Neural crest cell (in vitro differentiated cells): ENCODE measurements around the gene ADGRF5. TPM values are rescaled to one million over a fixed set of nuclear protein-coding genes. Genes with fewer than 3 reads are reported as not detected.

ENCODE experiments used
- DNase-seq: peaks from one replicate; pipeline ENCODE4 v3.0.0; 2021; ENCODE audit warnings: low read depth, mixed read lengths, low spot score
- H3K27ac Mint-ChIP-seq: one replicate; pipeline ENCODE4 v1.8.0; 2021; ENCODE audit warnings: mild to moderate bottlenecking, mixed read lengths; ENCODE audit not compliant: unreplicated experiment
- H3K27me3 Mint-ChIP-seq: 2 replicates; pipeline ENCODE4 v1.8.0; 2021; ENCODE audit warnings: low read depth, mild to moderate bottlenecking, mixed read lengths
- H3K36me3 Mint-ChIP-seq: 2 replicates; pipeline ENCODE4 v1.8.0; 2021; ENCODE audit warnings: low read depth, mild to moderate bottlenecking, mixed read lengths
- H3K4me1 Mint-ChIP-seq: 2 replicates; pipeline ENCODE4 v1.8.0; 2021; ENCODE audit warnings: mixed read lengths
- H3K4me3 Mint-ChIP-seq: one replicate; pipeline ENCODE4 v1.8.0; 2021; ENCODE audit warnings: mild to moderate bottlenecking, mixed read lengths
- H3K9me3 Mint-ChIP-seq: 2 replicates; pipeline ENCODE4 v1.8.0; 2021; ENCODE audit warnings: mixed read lengths
- CTCF ChIP-seq: fragments of 200-600 bp; sonication (generic); conservative IDR thresholded peaks from 2 replicates; pipeline ENCODE4 v1.5.0; 2021; ENCODE audit warnings: antibody characterized with exemption, mild to moderate bottlenecking
- total RNA-seq: library from RNA; stranded (reverse); gene quantifications from 2 replicates; pipeline ENCODE4 v1.2.1, GENCODE V29; 2021

Gene ADGRF5
- total RNA-seq, 1 donor from 2014 or later, result 0.16 TPM

- H3K36me3 Mint-ChIP-seq, result no peaks in the 10 kb centered on the region
- TF ChIP-seq CTCF, result no peak
- no peak for DNase-seq
- no peaks in the 10 kb centered on the region for H3K9me3 Mint-ChIP-seq
- no peak overlapping the region for H3K27ac Mint-ChIP-seq
- no peaks in the 10 kb centered on the region for H3K27me3 Mint-ChIP-seq
- no peak overlapping the region for H3K4me3 Mint-ChIP-seq
- peaks cover 6% of the 10 kb centered on the region for H3K4me1 Mint-ChIP-seq
Observed at GRCh38 chr6:46915380-46915779, 6.4 kb downstream of the ADGRF5 start.

GRCh38 chr6:46914279-46914810, 7.4 kb downstream of the ADGRF5 start:
- H3K27me3 Mint-ChIP-seq, result no peaks in the 10 kb centered on the region
- DNase-seq, result no peak
- no peak overlapping the region for H3K27ac Mint-ChIP-seq

GRCh38 chr6:46909371-46909770, 12.4 kb downstream of the ADGRF5 start:
- Mint-ChIP-seq H3K9me3 (no peaks in the 10 kb centered on the region), H3K27me3 (no peaks in the 10 kb centered on the region), H3K4me3 (no peak overlapping the region), H3K27ac (no peak overlapping the region), H3K4me1 (peaks cover 3% of the 10 kb centered on the region), H3K36me3 (no peaks in the 10 kb centered on the region)
- no peak for DNase-seq
- TF ChIP-seq CTCF, result no peak

More at GRCh38 chr6:46914279-46914810, 7.4 kb downstream of the ADGRF5 start:
- no peaks in the 10 kb centered on the region for H3K9me3 Mint-ChIP-seq
- no peak for TF ChIP-seq CTCF
- peaks cover 6% of the 10 kb centered on the region for H3K4me1 Mint-ChIP-seq
- H3K36me3 Mint-ChIP-seq, result no peaks in the 10 kb centered on the region
- no peak overlapping the region for H3K4me3 Mint-ChIP-seq

GRCh38 chr6:46906776-46907175, 15.0 kb downstream of the ADGRF5 start:
- Mint-ChIP-seq H3K27me3 (no peaks in the 10 kb centered on the region), H3K4me1 (no peaks in the 10 kb centered on the region), H3K4me3 (no peak overlapping the region), H3K9me3 (no peaks in the 10 kb centered on the region), H3K27ac (no peak overlapping the region), H3K36me3 (no peaks in the 10 kb centered on the region)
- DNase-seq, result no peak
- no peak for TF ChIP-seq CTCF

GRCh38 chr6:46904117-46904516, 17.6 kb downstream of the ADGRF5 start:
- H3K27me3 Mint-ChIP-seq, result no peaks in the 10 kb centered on the region
- H3K36me3 Mint-ChIP-seq, result no peaks in the 10 kb centered on the region
- H3K27ac Mint-ChIP-seq, result no peak overlapping the region
- H3K4me1 Mint-ChIP-seq, result no peaks in the 10 kb centered on the region
- H3K4me3 Mint-ChIP-seq, result no peak overlapping the region
- TF ChIP-seq CTCF, result no peak
- H3K9me3 Mint-ChIP-seq, result no peaks in the 10 kb centered on the region
- no peak for DNase-seq

GRCh38 chr6:46903175-46903574, 18.6 kb downstream of the ADGRF5 start:
- H3K36me3 Mint-ChIP-seq, result no peaks in the 10 kb centered on the region
- H3K27me3 Mint-ChIP-seq, result no peaks in the 10 kb centered on the region
- no peaks in the 10 kb centered on the region for H3K9me3 Mint-ChIP-seq
- H3K4me1 Mint-ChIP-seq, result no peaks in the 10 kb centered on the region
- no peak for TF ChIP-seq CTCF
- H3K4me3 Mint-ChIP-seq, result no peak overlapping the region
- DNase-seq, result no peak
- H3K27ac Mint-ChIP-seq, result no peak overlapping the region
